Measurements from ENCODE around the gene OGFOD3.

GRCh38 chr17:82385559-82386254, 32.7 kb downstream of the OGFOD3 start:
- TF ChIP-seq CTCF (IDR thresholded peaks at IDR 0.05 in 4 of 5, conservative IDR thresholded peaks at IDR 0.05 in 1 of 5) = no peak
- no peak for TF ChIP-seq POLR2A (IDR thresholded peaks at IDR 0.05)

All from gastrocnemius medialis (tissue), 4 donors.